H7 (cell line): Measurements from ENCODE around the gene AKT1S1. TPM values are rescaled to one million over a fixed set of nuclear protein-coding genes. Genes with fewer than 3 reads are reported as not detected.

Experiments
- DNase-seq: peaks from one replicate; pipeline ENCODE4 v3.0.0; 2012
- H3K27me3 ChIP-seq: 2 replicates; pipeline ENCODE4 v1.6.0; 2011; ENCODE audit warnings: mild to moderate bottlenecking, low read length; ENCODE audit not compliant: control insufficient read depth, insufficient read depth
- H3K36me3 ChIP-seq: replicated peaks from 2 replicates; pipeline ENCODE4 v1.5.1; 2011; ENCODE audit warnings: low read length; ENCODE audit not compliant: control insufficient read depth, insufficient read depth
- H3K4me3 ChIP-seq: 2 replicates; pipeline ENCODE4 v1.5.1; 2011; ENCODE audit warnings: low read depth, mild to moderate bottlenecking, control low read depth, low read length, moderate library complexity; ENCODE audit not compliant: insufficient read depth
- total RNA-seq: library from RNA; depleted of rRNA; stranded (reverse); fragments of >200 nt; shearing (Covaris generic); gene quantifications from 2 replicates; pipeline ENCODE4 v1.2.3, GENCODE V29; 2014

The AKT1S1 gene
- total RNA-seq, 1 experiment from 2014 or later = 12.9 TPM

- no peak for DNase-seq
- peaks cover 44% of the 10 kb centered on the region for H3K36me3 ChIP-seq
- no peaks in the 10 kb centered on the region for H3K27me3 ChIP-seq
- no peak overlapping the region for H3K4me3 ChIP-seq
Observed at GRCh38 chr19:49880162-49880869, 3.2 kb upstream of the AKT1S1 start.

- Histone ChIP-seq H3K27me3 (no peaks in the 10 kb centered on the region), H3K4me3 (no peak overlapping the region), H3K36me3 (peaks cover 40% of the 10 kb centered on the region)
- DNase-seq = no peak
Observed at GRCh38 chr19:49879243-49879963, 2.2 kb upstream of the AKT1S1 start.

- H3K4me3 ChIP-seq = peak overlapping the region; percentile 99
- H3K27me3 ChIP-seq = no peaks in the 10 kb centered on the region
- no peak for DNase-seq
- peaks cover 35% of the 10 kb centered on the region for H3K36me3 ChIP-seq
Observed at GRCh38 chr19:49878744-49879070, 1.6 kb upstream of the AKT1S1 start.

GRCh38 chr19:49877879-49878743 lies 956 bp upstream of the AKT1S1 start:
- Histone ChIP-seq H3K36me3 (peaks cover 31% of the 10 kb centered on the region), H3K27me3 (no peaks in the 10 kb centered on the region), H3K4me3 (peak overlapping the region; percentile 99)
- peak; percentile 100 for DNase-seq

GRCh38 chr19:49876422-49877019 lies 634 bp downstream of the AKT1S1 start:
- Histone ChIP-seq H3K27me3 (no peaks in the 10 kb centered on the region), H3K36me3 (peaks cover 22% of the 10 kb centered on the region), H3K4me3 (peak overlapping the region; percentile 99)
- DNase-seq = peak; percentile 91

GRCh38 chr19:49875857-49876421 lies 1.2 kb downstream of the AKT1S1 start:
- peak overlapping the region; percentile 99 for H3K4me3 ChIP-seq
- H3K36me3 ChIP-seq = peaks cover 16% of the 10 kb centered on the region
- peak; percentile 90 for DNase-seq
- no peaks in the 10 kb centered on the region for H3K27me3 ChIP-seq

- Histone ChIP-seq H3K27me3 (no peaks in the 10 kb centered on the region), H3K36me3 (peaks cover 10% of the 10 kb centered on the region), H3K4me3 (no peak overlapping the region)
- no peak for DNase-seq
Observed at GRCh38 chr19:49875177-49875576, 2.0 kb downstream of the AKT1S1 start.

GRCh38 chr19:49874503-49875157 lies 2.5 kb downstream of the AKT1S1 start:
- no peak for DNase-seq
- Histone ChIP-seq H3K4me3 (no peak overlapping the region), H3K36me3 (peaks cover 8% of the 10 kb centered on the region), H3K27me3 (no peaks in the 10 kb centered on the region)

GRCh38 chr19:49873834-49874233 lies 3.3 kb downstream of the AKT1S1 start:
- H3K27me3 ChIP-seq = no peaks in the 10 kb centered on the region
- H3K36me3 ChIP-seq = no peaks in the 10 kb centered on the region; the same call in 1 of the 2 replicates
- DNase-seq = no peak
- no peak overlapping the region for H3K4me3 ChIP-seq

GRCh38 chr19:49873129-49873521 lies 4.0 kb downstream of the AKT1S1 start:
- DNase-seq = no peak
- H3K4me3 ChIP-seq = no peak overlapping the region
- no peaks in the 10 kb centered on the region; the same call in 1 of the 2 replicates for H3K36me3 ChIP-seq
- no peaks in the 10 kb centered on the region for H3K27me3 ChIP-seq

- Histone ChIP-seq H3K36me3 (no peaks in the 10 kb centered on the region; the same call in 1 of the 2 replicates), H3K27me3 (no peaks in the 10 kb centered on the region), H3K4me3 (no peak overlapping the region)
- no peak for DNase-seq
Observed at GRCh38 chr19:49872245-49873128, 4.7 kb downstream of the AKT1S1 start.

- no peak for DNase-seq
- H3K4me3 ChIP-seq = no peak overlapping the region
- no peaks in the 10 kb centered on the region; the same call in 1 of the 2 replicates for H3K36me3 ChIP-seq
- H3K27me3 ChIP-seq = no peaks in the 10 kb centered on the region
Observed at GRCh38 chr19:49871349-49871985, 5.7 kb downstream of the AKT1S1 start.
